HFFc6 (cell line): ENCODE measurements around the gene CALM3. TPM values are rescaled to one million over a fixed set of nuclear protein-coding genes. Genes with fewer than 3 reads are reported as not detected.
"Not testable (repeated sequence)": the region's sequence is repeated elsewhere in the genome, so short reads cannot be mapped to it uniquely, and the experiment has no call there.

ENCODE experiments used
- DNase-seq: peaks from one replicate; pipeline ENCODE4 v3.0.0-alpha.2; 2018
- H3K27ac Mint-ChIP-seq: 2 replicates; pipeline ENCODE4 v1.8.0; 2020; ENCODE audit warnings: mild to moderate bottlenecking, mixed read lengths
- H3K27me3 Mint-ChIP-seq: 2 replicates; pipeline ENCODE4 v1.8.0; 2021; ENCODE audit warnings: mild to moderate bottlenecking, moderate library complexity, mixed read lengths; ENCODE audit not compliant: insufficient read depth
- H3K36me3 Mint-ChIP-seq: 2 replicates; pipeline ENCODE4 v1.8.0; 2021; ENCODE audit warnings: low read depth, mixed read lengths
- H3K4me1 Mint-ChIP-seq: 2 replicates; pipeline ENCODE4 v1.8.0; 2020; ENCODE audit warnings: low read depth, mixed read lengths
- H3K4me3 Mint-ChIP-seq: 2 replicates; pipeline ENCODE4 v1.8.0; 2020; ENCODE audit warnings: mild to moderate bottlenecking, moderate library complexity, mixed read lengths
- H3K9me3 Mint-ChIP-seq: 2 replicates; pipeline ENCODE4 v1.8.0; 2020; ENCODE audit warnings: mild to moderate bottlenecking, mixed read lengths
- long read RNA-seq: library from polyadenylated mRNA; unstranded; transcript quantifications from one replicate; pipeline ENCODE4 v2.0.0, GENCODE V29; 2019
- total RNA-seq, 6 experiments: library from RNA; stranded (reverse); fragmentation: NEBNext Ultra II Directional; extraction: Animal tissue kit (Norgen Biotek cat#: 25700); gene quantifications; 2 replicates in 1 of 6; 3 replicates in 5 of 6; pipeline ENCODE4 v1.2.3, GENCODE V29; 2021
- TF ChIP-seq, protein P1 (sequence below): fragments of 200-600 bp; sonication (generic); IDR thresholded peaks from 2 replicates; pipeline ENCODE4 v1.5.0; 2021; ENCODE audit warnings: antibody characterized with exemption, mild to moderate bottlenecking

The CALM3 gene
- total RNA-seq = 100 to 1,000 TPM; 445 to 561 (median 538) TPM
- long read RNA-seq, transcript CALM3-201 (6 exons, 2,289 nt) = major isoform, 141 of 152 reads
- long read RNA-seq, partial matches to known transcripts = 2 of 152 reads
- long read RNA-seq, other reads (novel, unspliced or antisense) = 6 of 152 reads

DNA sequence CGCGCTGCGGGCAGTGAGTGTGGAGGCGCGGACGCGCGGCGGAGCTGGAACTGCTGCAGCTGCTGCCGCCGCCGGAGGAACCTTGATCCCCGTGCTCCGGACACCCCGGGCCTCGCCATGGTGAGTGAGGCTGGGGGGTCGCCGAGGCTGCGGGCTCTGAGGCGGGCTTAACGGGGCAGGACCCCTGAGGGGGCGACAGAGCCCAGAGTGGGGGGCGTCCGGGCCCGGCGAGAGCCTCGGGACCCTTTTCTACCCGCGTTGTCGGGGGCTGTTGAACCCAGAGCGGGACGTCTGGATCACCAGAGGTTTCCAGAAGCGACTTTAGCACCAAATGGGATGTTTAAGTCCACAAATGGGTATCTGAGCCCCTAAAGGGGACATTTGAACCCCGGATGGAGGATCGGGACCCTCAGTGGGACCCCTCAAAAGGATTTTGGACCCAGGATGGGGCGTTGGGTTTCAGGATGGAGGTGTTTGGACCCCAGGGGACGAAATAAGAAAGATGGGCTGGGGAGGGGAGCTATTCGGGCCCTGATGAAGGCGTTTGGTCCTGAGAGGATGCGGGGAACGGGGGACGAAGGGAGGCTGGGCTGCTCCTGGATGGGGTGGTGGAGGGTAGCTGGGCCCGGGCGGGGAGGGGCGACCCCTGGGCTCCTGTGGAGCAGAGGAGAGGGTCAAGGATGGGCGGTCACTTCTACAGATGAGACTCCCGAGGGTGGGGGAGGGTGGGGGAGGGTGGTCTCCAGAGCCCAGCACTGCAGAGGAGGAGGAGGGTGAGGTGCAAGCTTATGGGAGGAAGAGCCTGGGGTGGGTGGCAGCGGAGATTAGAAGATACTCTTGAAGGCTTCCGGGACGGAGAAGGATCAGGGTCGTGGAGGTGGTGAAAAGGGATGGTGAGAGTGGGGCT is at the start of gene CALM3:
Gene CALM3 (plus strand): TSS at position 13 of the 907 bp plus-strand sequence. CDS start 105 bp downstream, at position 118.
- Mint-ChIP-seq H3K27ac (peak within 1 kb of the TSS; percentile 100), H3K36me3 (peaks cover 33% of the 10 kb centered on the region), H3K4me3 (peak within 1 kb of the TSS; percentile 100), H3K9me3 (peaks cover 10% of the 10 kb centered on the region; the same call in 1 of the 2 replicates), H3K4me1 (peaks cover 28% of the 10 kb centered on the region), H3K27me3 (peaks cover 2% of the 10 kb centered on the region)
- no peak for DNase-seq
- TF ChIP-seq, protein P1, sequence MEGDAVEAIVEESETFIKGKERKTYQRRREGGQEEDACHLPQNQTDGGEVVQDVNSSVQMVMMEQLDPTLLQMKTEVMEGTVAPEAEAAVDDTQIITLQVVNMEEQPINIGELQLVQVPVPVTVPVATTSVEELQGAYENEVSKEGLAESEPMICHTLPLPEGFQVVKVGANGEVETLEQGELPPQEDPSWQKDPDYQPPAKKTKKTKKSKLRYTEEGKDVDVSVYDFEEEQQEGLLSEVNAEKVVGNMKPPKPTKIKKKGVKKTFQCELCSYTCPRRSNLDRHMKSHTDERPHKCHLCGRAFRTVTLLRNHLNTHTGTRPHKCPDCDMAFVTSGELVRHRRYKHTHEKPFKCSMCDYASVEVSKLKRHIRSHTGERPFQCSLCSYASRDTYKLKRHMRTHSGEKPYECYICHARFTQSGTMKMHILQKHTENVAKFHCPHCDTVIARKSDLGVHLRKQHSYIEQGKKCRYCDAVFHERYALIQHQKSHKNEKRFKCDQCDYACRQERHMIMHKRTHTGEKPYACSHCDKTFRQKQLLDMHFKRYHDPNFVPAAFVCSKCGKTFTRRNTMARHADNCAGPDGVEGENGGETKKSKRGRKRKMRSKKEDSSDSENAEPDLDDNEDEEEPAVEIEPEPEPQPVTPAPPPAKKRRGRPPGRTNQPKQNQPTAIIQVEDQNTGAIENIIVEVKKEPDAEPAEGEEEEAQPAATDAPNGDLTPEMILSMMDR = no peak

DNA sequence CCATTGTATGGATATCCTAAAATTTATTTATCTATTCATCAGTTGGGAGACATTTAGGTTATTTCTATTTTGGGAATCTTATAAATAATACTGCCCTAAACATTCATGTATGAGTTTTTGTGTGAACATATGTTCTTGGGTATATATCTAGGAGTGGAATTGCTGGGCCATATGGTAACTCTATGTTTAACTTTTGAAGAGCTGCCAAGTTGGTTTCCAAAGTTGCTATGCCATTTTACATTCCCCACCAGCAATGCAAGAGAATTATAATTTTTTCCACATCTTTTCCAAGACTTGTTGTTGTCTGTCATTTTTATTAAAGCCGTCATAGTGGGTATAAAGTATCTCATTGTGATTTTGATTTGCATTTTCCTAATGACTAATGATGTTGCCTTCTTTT is 48.2 kb upstream of the CALM3 start:
- DNase-seq = no peak
- Mint-ChIP-seq H3K4me3 (no peak overlapping the region), H3K9me3 (peaks cover 24% of the 10 kb centered on the region), H3K27me3 (peaks cover 8% of the 10 kb centered on the region), H3K36me3 (peaks cover 11% of the 10 kb centered on the region; the same call in 1 of the 2 replicates), H3K27ac (no peak overlapping the region), H3K4me1 (no peaks in the 10 kb centered on the region)
- TF ChIP-seq, protein P1 = no peak

DNA sequence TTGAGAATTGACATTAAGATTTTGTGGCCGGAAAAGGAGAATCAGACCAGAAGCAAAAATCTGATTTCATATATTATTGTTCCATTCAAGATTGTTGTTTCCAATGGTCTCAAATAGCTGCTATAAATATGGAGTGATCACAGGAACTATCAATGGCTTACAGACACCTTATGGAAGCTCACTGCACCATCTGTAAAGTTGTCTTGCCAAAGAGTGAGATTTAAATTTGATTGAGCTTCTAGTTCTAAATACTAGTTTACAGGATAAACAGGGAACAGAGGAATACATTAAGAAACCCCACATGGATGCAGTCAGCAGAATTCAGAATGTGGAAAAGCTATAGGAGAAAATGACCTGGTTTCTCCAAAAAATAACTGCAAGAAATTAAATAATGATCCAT is 47.0 kb upstream of the CALM3 start:
- peaks cover 8% of the 10 kb centered on the region; the same call in 1 of the 2 replicates for H3K27me3 Mint-ChIP-seq
- peaks cover 11% of the 10 kb centered on the region; the same call in 1 of the 2 replicates for H3K36me3 Mint-ChIP-seq
- H3K27ac Mint-ChIP-seq = no peak overlapping the region
- no peak for DNase-seq
- TF ChIP-seq, protein P1 = no peak
- no peaks in the 10 kb centered on the region for H3K4me1 Mint-ChIP-seq
- H3K4me3 Mint-ChIP-seq = no peak overlapping the region
- peaks cover 26% of the 10 kb centered on the region for H3K9me3 Mint-ChIP-seq

DNA sequence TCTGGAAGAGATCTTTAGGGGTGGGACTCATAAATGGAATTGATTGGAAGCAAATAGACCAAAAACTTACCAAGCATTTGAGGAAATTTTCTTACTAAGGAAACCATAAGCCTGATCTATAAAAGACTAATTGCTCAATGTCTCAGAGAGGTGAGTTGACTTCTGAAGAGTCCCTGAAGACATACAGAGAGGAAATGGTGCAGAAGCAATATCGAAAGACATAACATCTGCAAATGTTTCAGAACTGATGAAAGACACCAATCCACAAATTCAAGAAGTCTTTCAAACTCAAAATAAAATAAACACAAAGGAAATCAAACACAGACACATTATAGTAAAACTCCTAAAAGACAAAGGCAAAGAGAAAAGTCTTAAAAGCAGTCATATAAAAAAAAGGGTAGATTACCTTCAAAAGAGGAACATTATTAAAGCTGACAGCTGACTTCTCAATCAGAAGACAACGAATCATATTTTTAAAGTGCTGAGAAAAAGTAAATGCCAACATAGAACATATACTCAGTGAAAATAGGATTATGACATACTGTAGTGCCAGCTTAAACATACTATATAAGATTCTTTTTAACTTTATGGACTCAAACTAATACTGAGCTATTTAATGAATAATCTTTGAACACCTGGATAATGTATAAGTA is 45.4 kb upstream of the CALM3 start:
- H3K4me3 Mint-ChIP-seq = no peak overlapping the region
- H3K4me1 Mint-ChIP-seq = no peaks in the 10 kb centered on the region
- TF ChIP-seq, protein P1 = no peak
- peaks cover 7% of the 10 kb centered on the region; the same call in 1 of the 2 replicates for H3K36me3 Mint-ChIP-seq
- DNase-seq = no peak
- H3K27ac Mint-ChIP-seq = no peak overlapping the region
- peaks cover 13% of the 10 kb centered on the region for H3K9me3 Mint-ChIP-seq
- peaks cover 4% of the 10 kb centered on the region; the same call in 1 of the 2 replicates for H3K27me3 Mint-ChIP-seq

DNA sequence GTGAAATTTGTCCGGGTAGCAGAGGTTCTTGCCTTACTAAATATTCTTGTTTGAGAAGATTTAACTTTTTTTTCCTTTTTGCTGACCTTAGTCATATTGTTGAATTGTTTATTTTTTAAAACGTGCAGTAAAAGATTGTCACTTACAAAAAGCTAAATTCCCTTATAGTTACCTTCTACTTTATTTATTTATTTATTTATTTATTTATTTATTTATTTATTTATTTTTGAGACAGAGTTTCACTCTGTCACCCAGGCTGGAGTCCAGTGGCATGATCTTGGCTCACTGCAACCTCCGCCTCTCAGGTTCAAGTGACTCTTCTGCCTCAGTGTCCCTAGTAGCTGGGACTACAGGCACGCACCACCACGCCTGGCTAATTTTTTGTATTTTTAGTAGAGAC is 44.7 kb upstream of the CALM3 start:
- not testable (repeated sequence) for DNase-seq, H3K9me3 Mint-ChIP-seq, H3K36me3 Mint-ChIP-seq, H3K4me3 Mint-ChIP-seq, H3K27ac Mint-ChIP-seq, H3K4me1 Mint-ChIP-seq, H3K27me3 Mint-ChIP-seq
